Uterus (tissue), 4 donors: Measurements from ENCODE around the gene PFDN2. TPM values are rescaled to one million over a fixed set of nuclear protein-coding genes. Genes with fewer than 3 reads are reported as not detected.

ENCODE experiments used
- DNase-seq, 2 donors: peaks; one replicate each; pipeline ENCODE4 v3.0.0-alpha.2; 2019 to 2020
- H3K27ac ChIP-seq, 2 donors: fragments of 200-600 bp; sonication (generic); 1 replicate in 1 of 2; 2 replicates in 1 of 2; pipeline ENCODE4 v1.5.1; 2016 to 2018
- H3K27me3 ChIP-seq, 2 donors: fragments of 200-600 bp; sonication (generic); one replicate each; pipeline ENCODE4 v1.5.1; 2018 to 2019; ENCODE audit warnings: control low read depth in 1 of 2
- H3K36me3 ChIP-seq, 2 donors: fragments of 200-600 bp; sonication (generic); one replicate each; pipeline ENCODE4 v1.5.1; 2019; ENCODE audit warnings: control low read depth in 1 of 2
- H3K4me1 ChIP-seq, 2 donors: fragments of 200-600 bp; sonication (generic); one replicate each; pipeline ENCODE4 v1.5.1; 2018 to 2019; ENCODE audit warnings: control low read depth in 1 of 2
- H3K4me3 ChIP-seq, 2 donors: fragments of 200-600 bp; sonication (generic); 1 replicate in 1 of 2; 2 replicates in 1 of 2; pipeline ENCODE4 v1.5.1; 2018 to 2019; ENCODE audit warnings: mild to moderate bottlenecking in 1 of 2
- H3K9me3 ChIP-seq, 2 donors: fragments of 200-600 bp; sonication (generic); one replicate each; pipeline ENCODE4 v1.5.1; 2019; ENCODE audit warnings: control low read depth in 1 of 2
- CTCF ChIP-seq, 4 experiments: fragments of 200-600 bp in 2 of 4; fragments of 450-650 bp in 2 of 4; sonication (generic) in 2 of 4; IDR thresholded peaks; one replicate each; pipeline ENCODE4 v1.5.1; 2016 to 2019; ENCODE audit warnings: antibody characterized with exemption in 4 of 4, mild to moderate bottlenecking in 2 of 4, moderate library complexity in 1 of 4
- POLR2A ChIP-seq, 2 donors: fragments of 450-650 bp; IDR thresholded peaks; one replicate each; pipeline ENCODE4 v1.6.1; 2016; ENCODE audit warnings: antibody characterized with exemption in 2 of 2, mild to moderate bottlenecking in 1 of 2, moderate library complexity in 1 of 2
- intact Hi-C: fragments of 100-400 bp; cut with DNase I; formaldehyde crosslinking; loops from one replicate; pipeline ENCODE4 v1.15.1; 2023; ENCODE audit warnings: low total_unique reads
- total RNA-seq, 4 donors: library from RNA; depleted of rRNA in 3 of 4; stranded (reverse); fragments of >200 nt in 3 of 4; gene quantifications; one replicate each; pipeline versions ENCODE4 v1.1.0 to v1.2.4, GENCODE V29; 2014 to 2023
- donor health status: DM: yes; HTN: yes; CAD: no.

PFDN2 gene
- total RNA-seq, 4 donors from 2014 or later = 3.3 to 38.9 (median 29.8) TPM

DNA sequence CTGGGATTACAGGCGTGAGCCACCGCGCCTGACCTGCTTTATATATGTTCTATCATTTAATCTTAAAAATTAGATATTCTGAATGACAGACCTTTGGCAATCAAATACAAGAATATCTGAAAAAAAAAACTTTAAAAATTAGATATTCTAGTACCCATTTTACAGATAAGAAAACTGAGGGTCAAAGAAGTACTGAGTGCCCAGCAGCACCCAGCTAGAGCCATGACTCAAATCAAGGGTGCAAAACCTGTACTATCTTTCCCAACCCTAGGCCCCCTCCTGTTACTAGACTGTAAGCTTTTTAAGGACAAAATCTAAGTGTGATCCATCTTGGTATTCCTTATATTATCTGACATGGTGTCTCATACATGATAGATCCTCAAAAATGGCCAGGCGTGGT lies 56.4 kb downstream of the PFDN2 start:
- Histone ChIP-seq H3K27ac (no peak overlapping the region), H3K9me3 (no peaks in the 10 kb centered on the region), H3K36me3 (no peaks in the 10 kb centered on the region), H3K4me1 (no peaks in the 10 kb centered on the region), H3K4me3 (no peak overlapping the region), H3K27me3 (no peaks in the 10 kb centered on the region)
- no peak for DNase-seq
- TF ChIP-seq CTCF (IDR thresholded peaks at IDR 0.05) = no peak
- no peak for TF ChIP-seq POLR2A (IDR thresholded peaks at IDR 0.05)
- intact Hi-C loops = no loop called here

GRCh38 chr1:161059293-161059692 lies 58.5 kb downstream of the PFDN2 start:
- no peak overlapping the region for H3K27ac ChIP-seq
- no peaks in the 10 kb centered on the region for H3K9me3 ChIP-seq
- no peaks in the 10 kb centered on the region for H3K27me3 ChIP-seq
- H3K4me1 ChIP-seq = no peaks in the 10 kb centered on the region
- H3K4me3 ChIP-seq = no peak overlapping the region
- TF ChIP-seq CTCF (IDR thresholded peaks at IDR 0.05) (no peak), POLR2A (IDR thresholded peaks at IDR 0.05) (no peak)
- no peaks in the 10 kb centered on the region for H3K36me3 ChIP-seq
- intact Hi-C loops = no loop called here
- no peak for DNase-seq

- no peak overlapping the region for H3K4me3 ChIP-seq
These were observed 63.0 kb downstream of the PFDN2 start for GRCh38 chr1:161054805-161055204.

DNA sequence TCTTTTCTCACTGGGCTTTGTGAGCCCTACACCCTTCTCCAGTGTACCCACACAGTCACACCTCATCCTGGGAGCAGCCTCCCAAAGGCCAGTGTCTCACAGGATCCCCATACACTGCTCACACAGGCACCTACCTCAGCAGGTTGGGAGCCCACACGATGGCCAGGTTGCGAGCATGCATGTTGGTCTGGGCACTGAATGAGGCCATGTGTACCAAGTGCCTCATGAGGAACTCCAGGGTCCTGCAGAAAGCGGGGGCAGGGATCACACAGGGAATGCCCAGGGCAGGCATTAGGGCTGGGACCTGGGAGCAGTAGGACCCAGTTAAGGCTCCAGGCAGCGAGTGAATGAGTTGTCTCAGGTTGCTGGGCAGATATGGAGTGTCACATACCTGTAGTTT lies 63.6 kb downstream of the PFDN2 start:
- intact Hi-C loops = no loop called here
- Histone ChIP-seq H3K36me3 (no peaks in the 10 kb centered on the region), H3K4me3 (no peak overlapping the region), H3K4me1 (no peaks in the 10 kb centered on the region), H3K9me3 (no peaks in the 10 kb centered on the region), H3K27me3 (no peaks in the 10 kb centered on the region), H3K27ac (no peak overlapping the region)
- DNase-seq = no peak
- TF ChIP-seq POLR2A (IDR thresholded peaks at IDR 0.05) (no peak), CTCF (IDR thresholded peaks at IDR 0.05) (no peak)

More at GRCh38 chr1:161054805-161055204, 63.0 kb downstream of the PFDN2 start:
- Histone ChIP-seq H3K4me1 (no peaks in the 10 kb centered on the region), H3K27me3 (no peaks in the 10 kb centered on the region), H3K9me3 (no peaks in the 10 kb centered on the region), H3K27ac (no peak overlapping the region), H3K36me3 (no peaks in the 10 kb centered on the region)
- DNase-seq = no peak
- no peak for TF ChIP-seq CTCF (IDR thresholded peaks at IDR 0.05)
- no peak for TF ChIP-seq POLR2A (IDR thresholded peaks at IDR 0.05)
- intact Hi-C loops = no loop called here

DNA sequence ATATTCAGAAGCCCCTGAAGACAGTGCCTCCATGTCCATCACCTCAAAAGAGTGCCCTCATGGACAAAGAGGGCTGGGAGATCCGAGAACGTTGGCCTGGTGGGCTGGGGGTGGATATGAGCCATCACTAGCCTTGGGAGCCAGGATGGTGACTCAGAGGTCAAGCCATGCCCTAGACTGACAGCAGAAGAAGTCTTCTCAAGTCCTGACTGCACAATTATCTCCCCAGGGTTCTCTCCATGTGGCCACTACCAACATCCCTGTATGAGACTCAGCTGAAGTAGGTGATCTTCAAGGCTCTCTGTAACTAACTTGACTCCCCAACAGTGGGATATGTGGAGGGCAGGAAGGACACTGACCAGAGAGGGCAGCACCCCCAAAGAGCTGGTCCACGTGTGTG lies 64.9 kb downstream of the PFDN2 start:
- DNase-seq = no peak
- intact Hi-C loops = no loop called here
- no peaks in the 10 kb centered on the region for H3K27me3 ChIP-seq
- no peaks in the 10 kb centered on the region for H3K4me1 ChIP-seq
- H3K4me3 ChIP-seq = no peak overlapping the region
- TF ChIP-seq CTCF (IDR thresholded peaks at IDR 0.05) = no peak
- no peak for TF ChIP-seq POLR2A (IDR thresholded peaks at IDR 0.05)
- H3K27ac ChIP-seq = no peak overlapping the region
- H3K9me3 ChIP-seq = no peaks in the 10 kb centered on the region
- H3K36me3 ChIP-seq = no peaks in the 10 kb centered on the region
